HG03565 (cell line): ENCODE data around the gene DCK.
"Not testable (repeated sequence)": the region's sequence is repeated elsewhere in the genome, so short reads cannot be mapped to it uniquely, and the experiment has no call there.

Experiments used
- ATAC-seq: cut with Tn5 transposase; IDR thresholded peaks from one replicate; pipeline ENCODE4 v1.9.1; 2021; ENCODE audit warnings: mild to moderate bottlenecking, moderate library complexity; ENCODE audit not compliant: unreplicated experiment

Gene DCK

DNA sequence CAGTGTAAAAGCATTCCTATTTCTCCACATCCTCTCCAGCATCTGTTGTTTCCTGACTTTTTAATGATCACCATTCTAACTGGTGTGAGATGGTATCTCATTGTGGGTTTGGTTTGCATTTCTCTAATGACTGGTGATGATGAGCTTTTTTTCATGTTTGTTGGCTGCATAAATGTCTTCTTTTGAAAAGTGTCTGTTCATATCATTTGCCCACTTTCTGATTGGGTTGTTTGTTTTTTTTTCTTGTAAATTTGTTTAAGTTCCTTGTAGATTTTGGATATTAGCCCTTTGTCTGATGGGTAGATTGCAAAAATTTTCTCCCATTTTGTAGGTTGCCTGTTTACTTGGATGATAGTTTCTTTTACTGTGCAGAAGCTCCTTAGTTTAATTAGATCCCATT lies 6.2 kb downstream of the DCK start:
- ATAC-seq = not testable (repeated sequence)

DNA sequence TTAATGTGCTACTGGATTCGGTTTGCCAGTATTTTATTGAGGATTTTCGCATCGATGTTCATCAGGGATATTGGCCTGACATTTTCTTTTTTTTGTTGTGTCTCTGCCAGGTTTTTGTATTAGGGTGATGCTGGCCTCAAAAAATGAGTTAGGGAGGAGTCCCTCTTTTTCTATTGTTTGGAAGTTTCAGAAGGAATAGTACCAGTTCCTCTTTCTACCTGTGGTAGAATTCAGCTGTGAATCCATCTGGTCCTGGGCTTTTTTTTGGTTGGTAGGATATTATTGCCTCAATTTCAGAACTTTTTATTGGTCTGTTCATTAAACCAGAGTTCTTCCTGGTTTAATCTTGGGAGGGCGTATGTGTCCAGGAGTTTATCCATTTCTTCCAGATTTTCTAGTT lies 7.9 kb downstream of the DCK start:
- not testable (repeated sequence) for ATAC-seq

DNA sequence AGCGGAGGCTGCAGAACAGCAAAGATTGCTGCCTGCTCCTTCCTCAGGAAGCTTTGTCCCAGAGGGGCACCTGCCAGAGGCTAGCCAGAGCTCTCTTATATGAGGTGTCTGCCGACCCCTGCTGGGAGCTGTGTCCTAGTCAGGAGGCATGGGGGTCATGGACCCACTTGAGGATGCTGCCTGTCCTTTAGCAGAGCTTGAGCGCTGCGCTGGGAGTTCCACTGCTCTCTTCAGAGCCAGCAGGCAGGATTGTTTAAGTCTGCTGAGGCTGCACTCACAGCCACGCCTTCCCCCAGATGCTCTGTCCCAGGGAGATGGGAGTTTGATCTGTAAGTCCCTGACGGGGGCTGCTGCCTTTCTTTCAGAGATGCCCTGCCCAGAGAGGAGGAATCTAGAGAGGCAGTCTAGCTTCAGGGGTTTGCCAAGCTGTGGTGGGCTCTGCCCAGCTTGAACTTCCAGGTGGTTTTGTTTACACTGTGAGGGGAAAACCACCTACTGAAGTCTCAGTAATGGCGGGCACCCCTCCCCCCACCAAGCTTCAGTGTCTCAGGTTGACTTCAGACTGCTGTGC lies 10.9 kb downstream of the DCK start:
- no peak for ATAC-seq

DNA sequence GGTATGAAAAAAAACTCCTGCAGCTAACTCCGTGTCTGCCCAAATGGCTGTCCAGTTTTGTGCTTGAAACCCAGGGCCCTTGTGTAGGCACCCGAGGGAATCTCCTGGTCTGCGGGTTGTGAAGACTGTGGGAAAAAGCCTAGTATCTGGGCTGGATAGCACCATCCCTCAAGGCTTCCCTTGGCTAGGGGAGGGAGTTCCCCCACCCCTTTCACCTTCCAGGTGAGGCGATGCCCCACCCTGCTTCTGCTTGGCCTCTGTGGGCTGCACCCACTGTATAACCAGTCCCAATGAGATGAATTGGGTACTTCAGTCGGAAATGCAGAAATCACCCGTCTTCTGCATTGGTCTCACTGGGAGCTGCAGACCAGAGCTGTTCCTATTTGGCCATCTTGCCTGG lies 11.6 kb downstream of the DCK start:
- ATAC-seq = not testable (repeated sequence)

DNA sequence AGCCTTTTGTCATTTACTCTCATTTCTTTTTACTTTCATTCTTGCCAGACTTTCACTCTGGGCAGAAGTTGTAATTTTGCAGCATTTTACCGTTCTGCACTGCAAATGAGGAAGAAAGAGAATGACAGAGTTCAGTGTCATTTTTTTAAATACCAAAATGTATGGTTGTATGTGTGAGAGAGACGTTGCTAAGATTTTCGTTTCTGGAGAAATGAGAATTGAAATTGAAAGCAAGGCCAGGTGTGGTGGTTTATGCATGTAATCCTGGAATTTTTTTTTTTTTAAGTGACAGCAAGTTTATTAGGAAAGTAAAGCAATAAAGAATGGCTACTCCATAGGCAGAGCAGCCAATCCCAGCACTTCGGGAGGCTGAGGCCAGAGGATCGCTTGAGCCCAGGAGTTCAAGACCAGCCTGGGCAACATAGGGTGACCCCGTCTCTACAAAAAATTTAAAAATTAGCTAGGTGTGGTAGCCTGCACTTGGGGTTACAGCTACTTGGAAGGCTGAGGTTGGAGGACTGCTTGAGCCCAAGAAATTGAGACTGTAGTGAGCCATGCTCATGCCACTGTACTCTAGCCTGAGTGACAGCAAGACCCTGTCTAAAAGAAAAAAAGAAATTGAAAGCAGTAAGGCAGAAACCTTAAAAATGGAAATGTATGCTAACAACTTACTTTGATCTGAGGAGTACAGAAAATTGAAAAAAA lies 12.9 kb downstream of the DCK start:
- ATAC-seq = peak; percentile 78

DNA sequence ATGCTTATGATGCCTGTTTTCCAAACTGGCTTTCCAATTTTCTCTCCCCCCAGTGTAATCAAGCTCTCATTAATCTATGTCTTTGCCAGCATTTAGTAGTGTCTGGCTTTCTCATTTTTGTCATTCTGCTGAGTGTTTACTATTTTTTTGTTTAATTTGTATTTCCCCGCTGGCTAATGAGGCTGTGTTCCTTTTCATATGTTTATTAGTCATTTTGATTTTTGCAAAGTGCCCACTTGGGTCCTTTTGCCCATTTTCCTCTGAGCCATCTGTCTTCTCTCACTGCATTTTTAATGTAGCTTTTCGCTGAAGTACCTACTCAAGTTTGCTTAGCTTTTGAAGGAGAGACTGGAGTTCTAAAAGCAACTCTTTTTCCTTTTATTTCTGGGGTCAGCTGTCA lies 14.7 kb downstream of the DCK start:
- no peak for ATAC-seq

DNA sequence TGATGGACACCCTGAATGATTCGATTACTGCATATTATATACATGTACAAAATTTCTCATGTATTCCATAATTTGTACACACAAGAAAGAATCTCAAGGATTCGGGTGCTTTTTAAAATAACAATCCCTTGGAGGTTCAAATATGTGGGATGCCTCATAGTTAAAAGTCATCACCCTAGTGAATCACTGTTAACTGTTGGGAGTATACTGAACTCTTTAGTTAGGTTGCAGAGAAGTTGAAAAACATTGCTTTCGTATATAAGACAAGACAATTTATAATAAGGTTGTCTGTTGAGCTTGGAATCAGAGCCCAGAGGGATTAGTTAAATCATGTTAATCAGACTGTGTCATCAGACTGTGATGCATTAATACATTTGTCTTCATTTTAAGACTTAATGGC lies 15.6 kb downstream of the DCK start:
- ATAC-seq = no peak

DNA sequence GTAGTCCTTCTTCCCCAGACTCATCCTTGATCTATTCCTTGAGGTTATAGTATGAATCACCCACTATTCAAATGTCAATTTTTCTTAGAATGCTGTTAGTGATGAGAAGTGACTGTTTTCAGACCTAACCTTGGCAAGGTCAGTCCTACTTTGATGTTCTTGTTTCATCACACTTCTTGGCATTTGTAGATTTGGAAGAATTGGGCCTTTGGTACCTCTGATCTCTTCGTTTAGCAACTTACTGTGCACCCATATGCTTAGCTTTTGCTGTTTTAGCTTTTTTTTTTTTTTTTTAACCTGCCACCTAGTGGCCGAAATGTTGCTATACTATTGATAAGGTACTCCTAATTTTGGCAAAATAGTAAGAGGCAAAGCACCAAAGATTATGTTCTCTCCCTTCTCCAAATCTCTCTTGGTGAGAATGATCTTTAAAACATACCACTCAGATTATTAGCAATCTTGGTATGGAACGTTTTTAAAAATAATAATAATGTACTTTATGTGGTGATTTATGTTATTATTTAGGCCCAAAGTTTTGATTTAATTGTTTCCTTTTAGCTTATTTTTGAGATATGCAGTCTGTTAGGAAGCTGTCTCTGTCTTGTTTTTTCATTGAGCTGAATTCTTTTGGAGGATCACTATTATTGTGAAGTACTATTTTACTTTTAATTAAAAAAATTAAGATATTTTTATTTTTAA lies 16.6 kb downstream of the DCK start:
- peak; percentile 49 for ATAC-seq

DNA sequence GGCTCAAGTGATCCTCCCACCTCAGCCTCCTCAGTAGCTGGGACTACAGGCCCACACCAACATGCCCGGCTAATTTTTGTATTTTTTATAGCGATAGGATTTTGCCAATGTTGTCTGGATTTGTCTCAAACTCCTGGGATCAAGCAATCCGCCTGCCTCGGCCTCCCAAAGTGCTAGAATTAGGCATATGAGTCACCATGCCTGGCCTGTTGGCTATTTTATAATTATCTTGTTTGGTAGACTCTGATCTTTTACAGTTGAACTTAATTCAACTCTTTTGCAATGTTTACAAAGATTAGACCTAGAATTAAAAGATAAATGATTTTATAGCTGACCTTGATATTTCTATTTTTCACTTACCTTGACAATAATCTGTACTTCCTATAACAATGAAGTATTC lies 18.0 kb downstream of the DCK start:
- no peak for ATAC-seq

DNA sequence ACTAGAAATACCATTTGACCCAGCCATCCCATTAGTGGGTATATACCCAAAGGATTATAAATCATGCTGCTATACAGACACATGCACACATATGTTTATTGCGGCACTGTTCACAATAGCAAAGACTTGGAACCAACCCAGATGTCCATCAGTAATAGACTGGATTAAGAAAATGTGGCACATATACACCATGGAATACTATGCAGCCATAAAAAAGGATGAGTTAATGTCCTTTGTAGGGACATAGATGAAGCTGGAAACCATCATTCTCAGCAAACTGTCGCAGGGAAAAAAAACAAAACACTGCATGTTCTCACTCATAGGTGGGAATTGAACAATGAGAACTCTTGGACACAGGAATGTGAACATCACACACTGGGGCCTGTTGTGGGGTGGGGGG lies 23.9 kb downstream of the DCK start:
- not testable (repeated sequence) for ATAC-seq

DNA sequence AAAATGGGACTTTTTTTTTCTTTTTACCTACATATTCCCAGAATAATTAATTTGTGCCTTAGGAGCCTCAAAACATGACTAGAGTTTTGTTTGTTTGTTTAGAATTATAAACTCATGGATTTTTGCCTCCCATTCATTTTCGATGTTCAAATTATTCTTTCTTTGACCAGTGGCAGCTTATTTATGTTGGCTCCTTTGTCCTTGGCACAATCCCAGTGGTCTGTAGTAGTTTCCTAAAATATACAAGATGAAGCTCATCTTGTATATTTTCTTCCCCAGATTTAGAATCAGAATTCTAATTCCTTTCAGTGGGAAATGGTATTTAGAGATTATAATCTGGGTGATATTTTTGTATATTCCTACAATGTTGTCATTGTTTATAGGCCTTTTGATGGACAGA lies 27.2 kb downstream of the DCK start:
- ATAC-seq = no peak

DNA sequence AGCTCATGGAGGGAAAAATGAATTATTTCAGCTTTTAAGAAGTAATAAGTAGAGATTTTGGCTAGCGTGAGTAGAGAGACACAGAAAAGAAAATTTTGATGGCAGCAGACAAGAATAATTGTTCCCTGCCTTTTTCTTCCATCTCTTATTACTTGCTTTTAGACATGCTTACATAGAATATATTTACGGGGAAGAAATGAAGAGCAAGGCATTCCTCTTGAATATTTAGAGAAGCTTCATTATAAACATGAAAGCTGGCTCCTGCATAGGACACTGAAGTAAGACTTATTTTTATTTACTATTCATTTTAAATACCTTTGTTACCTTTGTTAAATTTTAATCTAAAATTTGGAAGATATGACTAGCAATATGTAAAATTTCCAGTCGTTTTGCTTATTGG lies 32.2 kb downstream of the DCK start:
- ATAC-seq = no peak

DNA sequence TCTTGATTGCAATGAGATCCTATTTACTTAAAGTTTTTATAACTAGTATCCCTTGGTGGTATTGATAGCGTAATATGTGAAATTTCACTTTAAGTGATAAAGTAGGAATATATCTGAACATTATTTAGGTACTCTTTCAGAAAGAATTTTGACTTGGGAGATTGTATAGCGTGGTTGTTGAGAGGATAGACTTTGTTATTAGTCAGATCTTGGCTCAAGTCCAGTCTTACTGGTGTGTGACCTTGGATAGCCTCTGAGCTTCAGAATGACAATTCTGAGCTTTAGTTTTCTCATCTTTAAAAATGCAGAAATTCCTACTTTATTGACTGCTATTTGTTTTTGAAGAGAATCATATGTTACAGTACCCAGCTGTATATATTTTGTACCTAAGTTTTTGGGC lies 32.6 kb downstream of the DCK start:
- no peak for ATAC-seq

DNA sequence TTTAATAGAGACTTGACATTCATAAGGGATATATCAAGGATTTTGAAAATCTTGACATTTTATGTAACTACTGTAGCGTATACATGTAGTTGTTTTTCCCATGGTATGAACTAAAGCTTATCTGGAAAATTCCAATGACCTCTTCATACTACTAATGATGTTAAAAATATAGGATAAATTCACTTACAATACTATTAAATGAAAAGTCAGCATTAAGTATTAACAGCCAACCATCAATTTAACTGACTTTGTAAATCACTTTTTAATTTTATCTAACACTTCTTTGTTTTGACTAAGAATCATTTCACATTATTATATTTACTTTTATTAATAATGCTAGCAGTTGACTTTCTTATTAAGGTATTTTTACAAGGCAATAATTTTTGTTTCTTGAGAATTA lies 34.2 kb downstream of the DCK start:
- no peak for ATAC-seq

DNA sequence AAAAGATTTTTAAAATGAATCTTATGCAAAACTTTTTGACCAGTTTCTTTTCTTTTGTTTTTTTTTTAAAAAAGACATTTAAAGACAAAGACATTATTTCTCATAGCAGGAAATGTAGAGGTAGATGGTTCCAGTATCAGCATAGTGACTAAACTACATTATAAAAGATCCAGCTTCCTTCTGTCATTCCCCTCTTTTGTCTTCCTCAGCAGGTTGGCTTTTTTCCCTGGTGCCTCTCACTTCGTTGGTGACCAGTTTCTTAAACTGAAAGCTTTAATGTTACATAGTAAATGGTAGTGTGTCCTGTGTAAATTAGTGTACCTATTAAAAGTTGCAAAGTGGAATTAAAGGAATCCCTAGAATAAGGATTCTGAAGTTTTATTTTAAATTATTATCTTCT lies 36.1 kb downstream of the DCK start:
- no peak for ATAC-seq

DNA sequence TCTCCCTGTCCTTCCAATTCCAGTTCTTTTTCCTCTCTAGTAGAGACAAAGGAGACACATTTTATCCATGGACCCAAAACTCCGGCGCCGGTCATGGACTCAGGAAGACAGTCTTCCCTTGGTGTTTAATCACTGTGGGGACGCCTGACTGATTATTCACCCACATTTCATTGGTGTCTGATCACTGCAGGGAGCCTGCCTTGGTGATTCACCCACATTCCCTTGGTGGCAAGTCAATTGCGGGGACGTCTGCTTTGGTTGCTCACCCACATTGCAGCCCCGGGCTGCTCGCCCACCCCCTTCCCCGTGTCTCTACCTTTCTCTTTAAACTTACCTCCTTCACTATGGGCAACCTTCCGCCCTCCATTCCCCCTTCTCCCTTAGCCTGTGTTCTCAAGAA lies 38.7 kb downstream of the DCK start:
- not testable (repeated sequence) for ATAC-seq

DNA sequence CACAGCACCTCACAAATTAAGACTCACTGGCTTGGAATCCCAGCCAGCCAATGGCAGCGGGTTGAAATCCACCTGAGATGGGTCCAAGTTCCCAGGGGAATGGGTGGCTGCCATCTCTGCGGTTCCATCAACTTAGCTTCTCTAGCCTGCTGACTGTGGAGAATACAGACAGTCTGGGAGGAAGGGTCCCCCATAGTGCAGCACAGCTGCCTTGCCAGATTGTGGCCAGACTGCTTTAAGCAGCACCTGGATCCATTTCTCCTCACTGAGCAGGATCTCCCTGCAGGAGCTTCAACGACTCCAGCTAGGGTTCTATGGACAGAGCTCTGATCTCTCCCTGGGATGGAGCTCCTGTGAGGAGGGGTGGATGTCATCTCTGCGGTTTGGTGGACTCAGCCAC lies 51.8 kb downstream of the DCK start:
- no peak for ATAC-seq

DNA sequence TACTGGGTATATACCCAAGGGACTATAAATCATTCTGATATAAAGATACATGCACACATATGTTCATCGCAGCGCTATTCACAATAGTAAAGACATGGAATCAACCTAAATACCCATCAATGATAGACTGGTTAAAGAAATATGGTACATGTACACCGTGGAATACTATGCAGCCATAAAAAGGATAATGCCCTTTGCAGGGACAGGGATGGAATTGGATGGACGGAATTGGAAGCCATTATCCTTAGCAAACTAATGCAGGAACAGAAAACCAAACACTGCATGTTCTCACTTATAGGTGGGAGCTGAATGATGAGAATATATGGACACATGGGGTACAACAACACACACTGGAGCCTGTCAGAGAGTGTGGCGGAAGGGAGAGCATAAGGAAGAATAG lies 55.9 kb downstream of the DCK start:
- no peak for ATAC-seq

DNA sequence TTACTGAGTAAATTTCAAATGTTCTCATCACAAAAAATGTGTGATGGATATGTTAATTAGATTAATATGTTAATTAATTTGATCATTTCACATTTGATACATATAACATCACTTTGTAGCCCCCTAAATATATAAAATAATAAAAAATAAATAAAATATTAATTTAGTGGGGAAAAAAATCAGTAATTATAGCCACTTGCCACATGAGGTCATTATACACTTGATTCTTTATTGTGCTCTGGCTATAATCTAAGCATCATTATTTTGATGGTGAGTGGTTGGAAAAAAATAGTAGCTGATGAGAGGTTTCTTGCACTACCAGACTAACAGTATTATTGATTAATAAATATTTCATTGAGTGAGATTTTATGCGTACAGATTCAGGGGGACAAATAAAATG lies 57.4 kb downstream of the DCK start:
- no peak for ATAC-seq

DNA sequence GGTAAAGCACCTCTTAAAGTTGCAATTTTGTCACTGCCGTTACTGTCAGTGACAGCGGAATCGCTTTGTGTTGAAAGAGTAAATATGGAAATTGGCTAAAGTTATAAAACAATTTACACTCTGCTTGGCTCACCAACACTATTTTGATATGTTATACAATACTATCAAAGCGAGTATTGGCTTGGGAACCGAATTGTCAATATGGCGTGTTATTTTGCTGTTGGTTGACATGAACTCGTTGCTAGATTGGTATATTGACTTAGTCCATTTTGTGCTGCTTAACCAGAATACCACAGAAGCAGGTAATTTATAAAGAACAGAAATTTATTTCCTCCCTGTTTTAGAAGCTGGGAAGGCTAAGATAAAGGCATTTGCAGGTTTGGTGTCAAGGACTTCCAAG lies 58.6 kb downstream of the DCK start:
- ATAC-seq = no peak

DNA sequence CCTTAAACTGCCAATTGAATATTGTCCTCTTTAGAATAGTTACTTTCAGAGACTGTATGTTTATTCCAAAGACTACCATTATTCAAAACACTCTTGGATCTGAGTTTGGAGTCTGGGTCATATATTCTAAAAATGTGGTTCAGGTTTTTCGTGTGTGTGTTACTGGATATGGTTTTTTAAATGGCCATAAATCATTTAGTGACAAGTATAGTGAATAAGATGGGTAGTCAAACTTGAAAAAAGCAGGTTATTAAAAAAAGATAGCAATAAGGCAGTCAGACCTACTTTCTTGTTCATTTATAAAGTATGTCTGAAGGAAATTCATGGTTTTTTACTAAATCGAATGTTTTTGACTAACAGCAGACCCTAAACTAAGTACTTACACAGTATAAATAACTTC lies 59.3 kb downstream of the DCK start:
- ATAC-seq = no peak

DNA sequence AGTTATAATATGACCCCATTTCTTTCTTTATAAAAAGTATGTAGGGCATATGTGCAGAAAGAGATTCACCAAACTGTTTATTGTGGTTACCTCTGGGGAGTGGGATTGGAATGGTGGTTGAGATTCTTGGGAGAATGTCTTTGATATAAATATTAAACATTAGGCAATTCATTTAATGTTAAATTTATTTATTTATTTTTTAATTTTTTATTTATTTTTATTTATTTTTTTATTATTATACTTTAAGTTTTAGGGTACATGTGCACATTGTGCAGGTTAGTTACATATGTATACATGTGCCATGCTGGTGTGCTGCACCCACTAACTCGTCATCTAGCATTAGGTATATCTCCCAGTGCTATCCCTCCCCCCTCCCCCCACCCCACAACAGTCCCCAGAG lies 60.2 kb downstream of the DCK start:
- not testable (repeated sequence) for ATAC-seq
